OCI-LY3 (cell line): Measurements from ENCODE around the gene ADCY9.

Source experiments
- H2AFZ ChIP-seq: fragments of 200-600, 300-600 bp; shearing (Covaris generic); 2 replicates; pipeline ENCODE4 v1.6.0; 2014; ENCODE audit warnings: antibody characterized with exemption, low read depth, low read length
- H3K27ac ChIP-seq: fragments of 200-600, 300-600 bp; sonication (generic); 2 replicates; pipeline ENCODE4 v1.5.1; 2014; ENCODE audit warnings: mild to moderate bottlenecking, low read length, moderate library complexity, mixed read lengths
- H3K27me3 ChIP-seq: fragments of 200-600, 300-600 bp; sonication (generic); 2 replicates; pipeline ENCODE4 v1.6.1; 2014; ENCODE audit warnings: low read depth, low read length, mixed read lengths
- H3K36me3 ChIP-seq: fragments of 200-600, 300-600 bp; sonication (generic); replicated peaks from 2 replicates; pipeline ENCODE3; 2014; ENCODE audit warnings: low read depth, low read length, mixed read lengths
- H3K4me1 ChIP-seq: fragments of 300-600, 200-600 bp; sonication (generic); 2 replicates; pipeline ENCODE4 v1.6.1; 2014; ENCODE audit warnings: low read length, mixed read lengths
- H3K4me2 ChIP-seq: fragments of 200-600, 300-600 bp; sonication (generic); 2 replicates; pipeline ENCODE4 v1.6.1; 2014; ENCODE audit warnings: low read length, mixed read lengths
- H3K4me3 ChIP-seq: fragments of 300-600, 200-600 bp; sonication (generic); 2 replicates; pipeline ENCODE4 v1.5.1; 2014; ENCODE audit warnings: antibody characterized with exemption, mild to moderate bottlenecking, low read length, moderate library complexity
- H3K79me2 ChIP-seq: fragments of 300-600, 200-600 bp; shearing (Covaris generic); 2 replicates; pipeline ENCODE4 v1.6.1; 2014; ENCODE audit warnings: mild to moderate bottlenecking, low read length, mixed read lengths
- H3K9ac ChIP-seq: fragments of 300-600, 200-600 bp; shearing (Covaris generic); 2 replicates; pipeline ENCODE4 v1.6.0; 2014; ENCODE audit warnings: mild to moderate bottlenecking, low read length, moderate library complexity
- H3K9me3 ChIP-seq: fragments of 200-600, 300-600 bp; shearing (Covaris generic); 2 replicates; pipeline ENCODE4 v1.6.1; 2014; ENCODE audit warnings: low read length, mixed read lengths; ENCODE audit not compliant: insufficient read depth
- H4K20me1 ChIP-seq: fragments of 200-600, 300-600 bp; sonication (generic); 2 replicates; pipeline ENCODE4 v1.6.1; 2016; ENCODE audit warnings: low read length, mixed read lengths; ENCODE audit not compliant: insufficient read depth
- EZH2phosphoT487 ChIP-seq: fragments of 200-600 bp; shearing (Covaris generic); IDR thresholded peaks from 2 replicates; pipeline ENCODE4 v1.6.1; 2018; ENCODE audit warnings: antibody characterized with exemption, mixed run types, low read depth
- TF ChIP-seq, protein P1 (sequence below): fragments of 200-600, 300-600 bp; sonication (generic); IDR thresholded peaks from 2 replicates; pipeline ENCODE4 v1.5.1; 2014; ENCODE audit warnings: antibody characterized with exemption, low read length, low read depth

The ADCY9 gene

GRCh38 chr16:4062212-4062802 lies 53.9 kb downstream of the ADCY9 start:
- no peaks in the 10 kb centered on the region for H3K79me2 ChIP-seq
- TF ChIP-seq, protein P1, sequence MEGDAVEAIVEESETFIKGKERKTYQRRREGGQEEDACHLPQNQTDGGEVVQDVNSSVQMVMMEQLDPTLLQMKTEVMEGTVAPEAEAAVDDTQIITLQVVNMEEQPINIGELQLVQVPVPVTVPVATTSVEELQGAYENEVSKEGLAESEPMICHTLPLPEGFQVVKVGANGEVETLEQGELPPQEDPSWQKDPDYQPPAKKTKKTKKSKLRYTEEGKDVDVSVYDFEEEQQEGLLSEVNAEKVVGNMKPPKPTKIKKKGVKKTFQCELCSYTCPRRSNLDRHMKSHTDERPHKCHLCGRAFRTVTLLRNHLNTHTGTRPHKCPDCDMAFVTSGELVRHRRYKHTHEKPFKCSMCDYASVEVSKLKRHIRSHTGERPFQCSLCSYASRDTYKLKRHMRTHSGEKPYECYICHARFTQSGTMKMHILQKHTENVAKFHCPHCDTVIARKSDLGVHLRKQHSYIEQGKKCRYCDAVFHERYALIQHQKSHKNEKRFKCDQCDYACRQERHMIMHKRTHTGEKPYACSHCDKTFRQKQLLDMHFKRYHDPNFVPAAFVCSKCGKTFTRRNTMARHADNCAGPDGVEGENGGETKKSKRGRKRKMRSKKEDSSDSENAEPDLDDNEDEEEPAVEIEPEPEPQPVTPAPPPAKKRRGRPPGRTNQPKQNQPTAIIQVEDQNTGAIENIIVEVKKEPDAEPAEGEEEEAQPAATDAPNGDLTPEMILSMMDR: no peak
- no peak for TF ChIP-seq EZH2phosphoT487
- no peaks in the 10 kb centered on the region for H4K20me1 ChIP-seq
- H3K36me3 ChIP-seq: no peaks in the 10 kb centered on the region
- H3K27ac ChIP-seq: no peak overlapping the region
- H3K4me2 ChIP-seq: no peak overlapping the region
- H2AFZ ChIP-seq: no peak overlapping the region
- no peak overlapping the region for H3K4me3 ChIP-seq
- peaks cover 12% of the 10 kb centered on the region for H3K27me3 ChIP-seq
- H3K9me3 ChIP-seq: peaks cover 5% of the 10 kb centered on the region; the same call in 1 of the 2 replicates
- no peak overlapping the region for H3K9ac ChIP-seq
- no peaks in the 10 kb centered on the region for H3K4me1 ChIP-seq

- H3K27me3 ChIP-seq: peaks cover 8% of the 10 kb centered on the region
- no peaks in the 10 kb centered on the region for H4K20me1 ChIP-seq
- no peaks in the 10 kb centered on the region for H3K4me1 ChIP-seq
- no peak overlapping the region for H3K27ac ChIP-seq
- no peaks in the 10 kb centered on the region for H3K79me2 ChIP-seq
- H3K9me3 ChIP-seq: peaks cover 5% of the 10 kb centered on the region; the same call in 1 of the 2 replicates
- TF ChIP-seq, protein P1: no peak
- TF ChIP-seq EZH2phosphoT487: no peak
- no peak overlapping the region for H3K9ac ChIP-seq
- H3K4me2 ChIP-seq: no peak overlapping the region
- no peaks in the 10 kb centered on the region for H3K36me3 ChIP-seq
- H2AFZ ChIP-seq: no peak overlapping the region
- no peak overlapping the region for H3K4me3 ChIP-seq
These were observed 55.4 kb downstream of the ADCY9 start for GRCh38 chr16:4060823-4061222.

GRCh38 chr16:4060009-4060408 lies 56.2 kb downstream of the ADCY9 start:
- TF ChIP-seq, protein P1: no peak
- TF ChIP-seq EZH2phosphoT487: no peak
- no peaks in the 10 kb centered on the region for H3K4me1 ChIP-seq
- H4K20me1 ChIP-seq: no peaks in the 10 kb centered on the region

GRCh38 chr16:4058386-4058785 lies 57.9 kb downstream of the ADCY9 start:
- Histone ChIP-seq H3K4me3 (no peak overlapping the region), H3K9ac (no peak overlapping the region), H3K4me2 (no peak overlapping the region), H3K9me3 (peaks cover 5% of the 10 kb centered on the region; the same call in 1 of the 2 replicates), H3K27me3 (0 out of 2 replicates have a peak, but pooled peaks cover 4% of the 10 kb centered on the region), H3K4me1 (no peaks in the 10 kb centered on the region), H4K20me1 (no peaks in the 10 kb centered on the region), H3K36me3 (no peaks in the 10 kb centered on the region), H3K79me2 (no peaks in the 10 kb centered on the region), H2AFZ (no peak overlapping the region), H3K27ac (no peak overlapping the region)
- no peak for TF ChIP-seq EZH2phosphoT487
- TF ChIP-seq, protein P1: no peak

More at GRCh38 chr16:4060009-4060408, 56.2 kb downstream of the ADCY9 start:
- Histone ChIP-seq H3K27ac (no peak overlapping the region), H3K27me3 (peaks cover 8% of the 10 kb centered on the region), H3K4me3 (no peak overlapping the region), H3K36me3 (no peaks in the 10 kb centered on the region), H3K4me2 (no peak overlapping the region), H3K79me2 (no peaks in the 10 kb centered on the region), H3K9me3 (peaks cover 5% of the 10 kb centered on the region; the same call in 1 of the 2 replicates), H2AFZ (no peak overlapping the region), H3K9ac (no peak overlapping the region)
